ENCODE data around the gene LRRC72.
"Not testable (repeated sequence)": the region's sequence is repeated elsewhere in the genome, so short reads cannot be mapped to it uniquely, and the experiment has no call there.

Gene LRRC72

GRCh38 chr7:16583834-16584233 lies 57.2 kb downstream of the LRRC72 start:
- DNase-seq: no peak

- DNase-seq: no peak
Observed at GRCh38 chr7:16585540-16585939, 58.9 kb downstream of the LRRC72 start.

- no peak for DNase-seq
Observed at GRCh38 chr7:16586081-16586874, 59.7 kb downstream of the LRRC72 start.

- no peak for DNase-seq
Observed at GRCh38 chr7:16587129-16587528, 60.5 kb downstream of the LRRC72 start.

GRCh38 chr7:16587790-16588189 lies 61.2 kb downstream of the LRRC72 start:
- no peak for DNase-seq

GRCh38 chr7:16589881-16590280 lies 63.3 kb downstream of the LRRC72 start:
- DNase-seq: no peak

- DNase-seq: no peak
Observed at GRCh38 chr7:16590424-16590823, 63.8 kb downstream of the LRRC72 start.

GRCh38 chr7:16592395-16592794 lies 65.8 kb downstream of the LRRC72 start:
- no peak for DNase-seq

- no peak for DNase-seq
Observed at GRCh38 chr7:16594061-16594460, 67.4 kb downstream of the LRRC72 start.

- DNase-seq: no peak
Observed at GRCh38 chr7:16594676-16595075, 68.1 kb downstream of the LRRC72 start.

GRCh38 chr7:16595596-16595995 lies 69.0 kb downstream of the LRRC72 start:
- not testable (repeated sequence) for DNase-seq

GRCh38 chr7:16598015-16598414 lies 71.4 kb downstream of the LRRC72 start:
- DNase-seq: no peak

GRCh38 chr7:16599860-16600259 lies 73.2 kb downstream of the LRRC72 start:
- DNase-seq: no peak

- no peak for DNase-seq
Observed at GRCh38 chr7:16603633-16604032, 77.0 kb downstream of the LRRC72 start.

GRCh38 chr7:16604054-16604453 lies 77.4 kb downstream of the LRRC72 start:
- no peak for DNase-seq

- DNase-seq: no peak
Observed at GRCh38 chr7:16606704-16607103, 80.1 kb downstream of the LRRC72 start.

GRCh38 chr7:16609842-16610450 lies 83.3 kb downstream of the LRRC72 start:
- DNase-seq: no peak

GRCh38 chr7:16611711-16612110 lies 85.1 kb downstream of the LRRC72 start:
- no peak for DNase-seq

- DNase-seq: no peak
Observed at GRCh38 chr7:16615228-16615627, 88.6 kb downstream of the LRRC72 start.

- no peak for DNase-seq
Observed at GRCh38 chr7:16616122-16616521, 89.5 kb downstream of the LRRC72 start.

- DNase-seq: no peak
Observed at GRCh38 chr7:16616542-16616941, 89.9 kb downstream of the LRRC72 start.

GRCh38 chr7:16619979-16620408 lies 93.4 kb downstream of the LRRC72 start:
- DNase-seq: no peak

GRCh38 chr7:16626388-16626787 lies 99.8 kb downstream of the LRRC72 start:
- DNase-seq: no peak

GRCh38 chr7:16627236-16627635 lies 100.6 kb downstream of the LRRC72 start:
- DNase-seq: no peak

GRCh38 chr7:16630654-16631053 lies 104.0 kb downstream of the LRRC72 start:
- DNase-seq: no peak
